Astrocyte (in vitro differentiated cells and primary cell): ENCODE measurements around the gene PTPN14.

Experiments used
- EZH2 ChIP-seq: IDR thresholded peaks from 2 replicates; pipeline ENCODE4 v1.6.1; 2012; ENCODE audit warnings: mild to moderate bottlenecking, low read length, inconsistent platforms; ENCODE audit not compliant: insufficient read depth
- TF ChIP-seq, protein P1 (sequence below): IDR thresholded peaks from 2 replicates; pipeline ENCODE4 v1.5.1; 2011; ENCODE audit warnings: low read depth, mild to moderate bottlenecking, inconsistent platforms, low read length, moderate library complexity; ENCODE audit not compliant: insufficient read depth

DNA sequence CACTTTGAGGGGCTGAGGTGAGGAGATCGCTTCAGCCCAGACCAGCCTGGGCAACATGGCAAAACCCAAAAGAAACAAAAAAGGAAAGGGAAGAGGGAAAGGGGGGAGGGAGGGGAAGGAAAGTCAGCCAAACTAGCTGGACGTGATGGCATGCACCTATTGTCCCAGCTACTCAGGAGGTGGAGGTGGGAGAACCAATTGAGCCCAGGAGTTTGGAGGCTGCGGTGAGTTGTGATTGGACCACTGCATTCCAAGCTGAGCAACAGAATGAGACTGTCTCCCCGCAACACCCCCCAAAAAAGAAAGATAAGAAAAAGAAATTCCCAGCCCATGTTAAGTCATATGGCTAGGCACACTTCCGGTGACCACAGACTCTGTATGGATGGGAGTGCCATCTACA, 128.4 kb downstream of the PTPN14 start:
- TF ChIP-seq EZH2, result no peak
- TF ChIP-seq, protein P1, sequence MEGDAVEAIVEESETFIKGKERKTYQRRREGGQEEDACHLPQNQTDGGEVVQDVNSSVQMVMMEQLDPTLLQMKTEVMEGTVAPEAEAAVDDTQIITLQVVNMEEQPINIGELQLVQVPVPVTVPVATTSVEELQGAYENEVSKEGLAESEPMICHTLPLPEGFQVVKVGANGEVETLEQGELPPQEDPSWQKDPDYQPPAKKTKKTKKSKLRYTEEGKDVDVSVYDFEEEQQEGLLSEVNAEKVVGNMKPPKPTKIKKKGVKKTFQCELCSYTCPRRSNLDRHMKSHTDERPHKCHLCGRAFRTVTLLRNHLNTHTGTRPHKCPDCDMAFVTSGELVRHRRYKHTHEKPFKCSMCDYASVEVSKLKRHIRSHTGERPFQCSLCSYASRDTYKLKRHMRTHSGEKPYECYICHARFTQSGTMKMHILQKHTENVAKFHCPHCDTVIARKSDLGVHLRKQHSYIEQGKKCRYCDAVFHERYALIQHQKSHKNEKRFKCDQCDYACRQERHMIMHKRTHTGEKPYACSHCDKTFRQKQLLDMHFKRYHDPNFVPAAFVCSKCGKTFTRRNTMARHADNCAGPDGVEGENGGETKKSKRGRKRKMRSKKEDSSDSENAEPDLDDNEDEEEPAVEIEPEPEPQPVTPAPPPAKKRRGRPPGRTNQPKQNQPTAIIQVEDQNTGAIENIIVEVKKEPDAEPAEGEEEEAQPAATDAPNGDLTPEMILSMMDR, result no peak
